Activated T-cell treated with anti-CD3 and anti-CD28 coated beads, Interleukin-2, amount 50 U/mL, for 48 hours (primary cell): ENCODE data around the gene YPEL3.

Experiments
- DNase-seq, 2 experiments: peaks; one replicate each; pipeline ENCODE4 v3.0.0-alpha.2; 2020

YPEL3 gene

GRCh38 chr16:30068333-30068732 is 27.7 kb downstream of the YPEL3 start:
- no peak for DNase-seq

GRCh38 chr16:30067584-30067916 is 28.5 kb downstream of the YPEL3 start:
- no peak for DNase-seq

GRCh38 chr16:30066761-30067583 is 29.0 kb downstream of the YPEL3 start:
- DNase-seq: no peak

GRCh38 chr16:30065943-30066760 is 29.9 kb downstream of the YPEL3 start:
- DNase-seq: peak in 1 of 2 experiments; percentile 67

GRCh38 chr16:30065102-30065942 is 30.7 kb downstream of the YPEL3 start, which contains the start of gene ALDOA:
TSS of gene ALDOA (plus strand) at chr16:30065760. CDS start at chr16:30066898, 1,138 bp downstream.
- peak; percentile 97 to 98 for DNase-seq

- DNase-seq: no peak
Observed at GRCh38 chr16:30064729-30065101, 31.3 kb downstream of the YPEL3 start.

- peak; percentile 84 for DNase-seq
Observed at GRCh38 chr16:30063893-30064728, 31.9 kb downstream of the YPEL3 start.

GRCh38 chr16:30063278-30063892 is 32.6 kb downstream of the YPEL3 start:
- no peak for DNase-seq

- DNase-seq: no peak
Observed at GRCh38 chr16:30060836-30061554, 35.0 kb downstream of the YPEL3 start.

GRCh38 chr16:30060346-30060745 is 35.7 kb downstream of the YPEL3 start:
- DNase-seq: no peak

GRCh38 chr16:30054959-30055553 is 41.0 kb downstream of the YPEL3 start:
- peak; percentile 73 to 78 for DNase-seq

- no peak for DNase-seq
Observed at GRCh38 chr16:30054451-30054850, 41.6 kb downstream of the YPEL3 start.

GRCh38 chr16:30053376-30054015 is 42.5 kb downstream of the YPEL3 start:
- DNase-seq: no peak

- peak; percentile 95 to 97 for DNase-seq
Observed at GRCh38 chr16:30052671-30053372, 43.2 kb downstream of the YPEL3 start.

GRCh38 chr16:30051518-30051917 is 44.5 kb downstream of the YPEL3 start:
- DNase-seq: no peak

GRCh38 chr16:30049871-30050270 is 46.1 kb downstream of the YPEL3 start:
- DNase-seq: no peak

- DNase-seq: no peak
Observed at GRCh38 chr16:30046588-30046987, 49.4 kb downstream of the YPEL3 start.

- no peak for DNase-seq
Observed at GRCh38 chr16:30046178-30046577, 49.8 kb downstream of the YPEL3 start.
